HEK293 (cell line): ENCODE data around the gene PROM2.

ENCODE experiments used
- CTCF ChIA-PET: fragments of 350-600 bp; formaldehyde crosslinking; extraction: SDS; loops from one replicate; lab custom pipeline; 2021; ENCODE audit warnings: antibody characterized with exemption; lab: Yijun Ruan, JAX
- POLR2A ChIA-PET: fragments of 300-600 bp; formaldehyde crosslinking; extraction: SDS; loops from one replicate; lab custom pipeline; 2020; ENCODE audit warnings: antibody characterized with exemption, inconsistent platforms; lab: Yijun Ruan, JAX
- H3K27ac ChIP-seq: fragments of 200-500 bp; sonication (Bioruptor generic); 2 replicates; pipeline ENCODE4 v1.5.1; 2014; ENCODE audit warnings: low read depth, low read length, control low read depth, inconsistent platforms; ENCODE audit errors: extremely low read depth
- H3K36me3 ChIP-seq, 2 experiments: fragments of 200-500 bp in 1 of 2; sonication (Bioruptor generic) in 1 of 2; 1 replicate in 1 of 2; 2 replicates in 1 of 2; pipeline ENCODE4 v1.5.1; 2014 to 2017; ENCODE audit warnings: inconsistent platforms in 2 of 2, low read length in 2 of 2; ENCODE audit not compliant: control insufficient read depth in 2 of 2, insufficient read depth in 1 of 2
- H3K4me1 ChIP-seq: fragments of 200-500 bp; sonication (Bioruptor generic); 2 replicates; pipeline ENCODE4 v1.5.1; 2014; ENCODE audit warnings: mild to moderate bottlenecking, low read length, inconsistent platforms; ENCODE audit not compliant: control insufficient read depth, insufficient read depth
- H3K4me3 ChIP-seq: 2 replicates; pipeline ENCODE4 v1.5.1; 2011; ENCODE audit warnings: low read depth, mild to moderate bottlenecking, control low read depth, low read length, moderate library complexity
- H3K9me3 ChIP-seq: fragments of 200-500 bp; sonication (Bioruptor generic); 2 replicates; pipeline ENCODE4 v1.5.1; 2014; ENCODE audit warnings: low read depth, low read length, inconsistent platforms; ENCODE audit not compliant: control insufficient read depth, insufficient read depth
- ATF2 ChIP-seq: fragments of 450-650 bp; formaldehyde crosslinking; IDR thresholded peaks from 2 replicates; pipeline ENCODE4 v1.5.1; 2016; ENCODE audit warnings: missing biosample characterization, missing genetic modification characterization, low read depth
- GFI1B ChIP-seq: fragments of 450-650 bp; formaldehyde crosslinking; IDR thresholded peaks from 2 replicates; pipeline ENCODE4 v1.5.1; 2016; ENCODE audit warnings: missing biosample characterization, missing genetic modification characterization
- INSM2 ChIP-seq: fragments of 450-650 bp; formaldehyde crosslinking; IDR thresholded peaks from 2 replicates; pipeline ENCODE4 v1.5.1; 2016; ENCODE audit warnings: missing biosample characterization, missing genetic modification characterization
- MYNN ChIP-seq: fragments of 450-650 bp; formaldehyde crosslinking; IDR thresholded peaks from 2 replicates; pipeline ENCODE4 v1.5.1; 2016; ENCODE audit warnings: missing biosample characterization, missing genetic modification characterization, borderline replicate concordance
- YY1 ChIP-seq: fragments of 450-650 bp; formaldehyde crosslinking; IDR thresholded peaks from 2 replicates; pipeline ENCODE4 v1.5.1; 2018; ENCODE audit warnings: missing biosample characterization, missing genetic modification characterization
- ZEB2 ChIP-seq: fragments of 450-650 bp; formaldehyde crosslinking; IDR thresholded peaks from 2 replicates; pipeline ENCODE4 v1.5.1; 2016; ENCODE audit warnings: missing biosample characterization, missing genetic modification characterization
- ZFP69B ChIP-seq: fragments of 450-650 bp; formaldehyde crosslinking; IDR thresholded peaks from 2 replicates; pipeline ENCODE4 v1.5.1; 2016; ENCODE audit warnings: missing biosample characterization, missing genetic modification characterization
- ZNF138 ChIP-seq: fragments of 450-650 bp; formaldehyde crosslinking; IDR thresholded peaks from 2 replicates; pipeline ENCODE4 v1.5.1; 2016; ENCODE audit warnings: missing biosample characterization, missing genetic modification characterization, borderline replicate concordance
- ZNF16 ChIP-seq: fragments of 450-650 bp; formaldehyde crosslinking; IDR thresholded peaks from 2 replicates; pipeline ENCODE4 v1.5.1; 2016; ENCODE audit warnings: low read depth, missing biosample characterization, missing genetic modification characterization
- ZNF175 ChIP-seq: fragments of 450-650 bp; formaldehyde crosslinking; IDR thresholded peaks from 2 replicates; pipeline ENCODE4 v1.5.1; 2016; ENCODE audit warnings: missing biosample characterization, missing genetic modification characterization
- ZNF2 ChIP-seq: fragments of 450-650 bp; formaldehyde crosslinking; IDR thresholded peaks from 2 replicates; pipeline ENCODE4 v1.5.1; 2016; ENCODE audit warnings: missing biosample characterization, missing genetic modification characterization
- ZNF302 ChIP-seq: fragments of 450-650 bp; formaldehyde crosslinking; IDR thresholded peaks from 2 replicates; pipeline ENCODE4 v1.5.1; 2016; ENCODE audit warnings: missing biosample characterization, missing genetic modification characterization, low read depth
- ZNF311 ChIP-seq: fragments of 450-650 bp; formaldehyde crosslinking; IDR thresholded peaks from 2 replicates; pipeline ENCODE4 v1.5.1; 2017; ENCODE audit warnings: missing biosample characterization, missing genetic modification characterization, borderline replicate concordance
- ZNF324 ChIP-seq: fragments of 450-650 bp; formaldehyde crosslinking; IDR thresholded peaks from 2 replicates; pipeline ENCODE4 v1.5.1; 2016; ENCODE audit warnings: missing biosample characterization, missing genetic modification characterization
- ZNF426 ChIP-seq: fragments of 450-650 bp; formaldehyde crosslinking; IDR thresholded peaks from 2 replicates; pipeline ENCODE4 v1.5.1; 2017; ENCODE audit warnings: missing biosample characterization, missing genetic modification characterization, mild to moderate bottlenecking, inconsistent platforms, moderate library complexity
- ZNF548 ChIP-seq: fragments of 450-650 bp; formaldehyde crosslinking; IDR thresholded peaks from 2 replicates; pipeline ENCODE4 v1.5.1; 2016; ENCODE audit warnings: missing biosample characterization, missing genetic modification characterization
- ZNF677 ChIP-seq: fragments of 450-650 bp; IDR thresholded peaks from 2 replicates; pipeline ENCODE4 v1.5.0; 2018; ENCODE audit warnings: missing biosample characterization, mild to moderate bottlenecking, missing genetic modification characterization, moderate library complexity
- ZNF747 ChIP-seq: fragments of 450-650 bp; formaldehyde crosslinking; IDR thresholded peaks from 2 replicates; pipeline ENCODE4 v1.5.1; 2016; ENCODE audit warnings: missing biosample characterization, missing genetic modification characterization
- ZNF791 ChIP-seq: fragments of 450-650 bp; formaldehyde crosslinking; IDR thresholded peaks from 2 replicates; pipeline ENCODE4 v1.5.1; 2016; ENCODE audit warnings: missing biosample characterization, missing genetic modification characterization
- ZSCAN30 ChIP-seq: fragments of 450-650 bp; IDR thresholded peaks from 2 replicates; pipeline ENCODE4 v1.5.1; 2018; ENCODE audit warnings: missing biosample characterization, mild to moderate bottlenecking, missing genetic modification characterization, moderate library complexity
- TF ChIP-seq, protein P1 (sequence below): fragments of 450-650 bp; formaldehyde crosslinking; IDR thresholded peaks from 2 replicates; pipeline ENCODE4 v1.5.1; 2017; ENCODE audit warnings: missing biosample characterization, missing genetic modification characterization
- TF ChIP-seq, protein P2 (sequence below): fragments of 450-650 bp; formaldehyde crosslinking; IDR thresholded peaks from 2 replicates; pipeline ENCODE4 v1.5.1; 2016; ENCODE audit warnings: missing biosample characterization, missing genetic modification characterization
- TF ChIP-seq, protein P3 (sequence below): fragments of 450-650 bp; formaldehyde crosslinking; IDR thresholded peaks from 2 replicates; pipeline ENCODE4 v1.5.1; 2016; ENCODE audit warnings: missing biosample characterization, missing genetic modification characterization

PROM2 gene

GRCh38 chr2:95265182-95265581 lies 9.1 kb upstream of the PROM2 start:
- TF ChIP-seq YY1 (tag by site-specific recombination), result no peak
- no peak for TF ChIP-seq ZNF2 (tag by site-specific recombination)
- TF ChIP-seq ZNF791, result no peak
- TF ChIP-seq, protein P1, sequence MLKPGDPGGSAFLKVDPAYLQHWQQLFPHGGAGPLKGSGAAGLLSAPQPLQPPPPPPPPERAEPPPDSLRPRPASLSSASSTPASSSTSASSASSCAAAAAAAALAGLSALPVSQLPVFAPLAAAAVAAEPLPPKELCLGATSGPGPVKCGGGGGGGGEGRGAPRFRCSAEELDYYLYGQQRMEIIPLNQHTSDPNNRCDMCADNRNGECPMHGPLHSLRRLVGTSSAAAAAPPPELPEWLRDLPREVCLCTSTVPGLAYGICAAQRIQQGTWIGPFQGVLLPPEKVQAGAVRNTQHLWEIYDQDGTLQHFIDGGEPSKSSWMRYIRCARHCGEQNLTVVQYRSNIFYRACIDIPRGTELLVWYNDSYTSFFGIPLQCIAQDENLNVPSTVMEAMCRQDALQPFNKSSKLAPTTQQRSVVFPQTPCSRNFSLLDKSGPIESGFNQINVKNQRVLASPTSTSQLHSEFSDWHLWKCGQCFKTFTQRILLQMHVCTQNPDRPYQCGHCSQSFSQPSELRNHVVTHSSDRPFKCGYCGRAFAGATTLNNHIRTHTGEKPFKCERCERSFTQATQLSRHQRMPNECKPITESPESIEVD, result no peak
- TF ChIP-seq ZNF311 (tag by site-specific recombination), result no peak
- TF ChIP-seq ATF2, result no peak
- TF ChIP-seq ZNF677 (tag by site-specific recombination), result no peak
- TF ChIP-seq ZNF747 (tag by site-specific recombination), result no peak
- no peak for TF ChIP-seq INSM2 (tag by site-specific recombination)
- TF ChIP-seq, protein P2, sequence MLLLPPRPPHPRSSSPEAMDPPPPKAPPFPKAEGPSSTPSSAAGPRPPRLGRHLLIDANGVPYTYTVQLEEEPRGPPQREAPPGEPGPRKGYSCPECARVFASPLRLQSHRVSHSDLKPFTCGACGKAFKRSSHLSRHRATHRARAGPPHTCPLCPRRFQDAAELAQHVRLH, result no peak
- TF ChIP-seq GFI1B (tag by site-specific recombination), result no peak
- Histone ChIP-seq H3K4me1 (no peaks in the 10 kb centered on the region), H3K9me3 (no peaks in the 10 kb centered on the region), H3K36me3 (no peaks in the 10 kb centered on the region), H3K27ac (no peak overlapping the region), H3K4me3 (no peak overlapping the region)
- ChIA-PET CTCF (no interaction called here), POLR2A (no interaction called here)

DNA sequence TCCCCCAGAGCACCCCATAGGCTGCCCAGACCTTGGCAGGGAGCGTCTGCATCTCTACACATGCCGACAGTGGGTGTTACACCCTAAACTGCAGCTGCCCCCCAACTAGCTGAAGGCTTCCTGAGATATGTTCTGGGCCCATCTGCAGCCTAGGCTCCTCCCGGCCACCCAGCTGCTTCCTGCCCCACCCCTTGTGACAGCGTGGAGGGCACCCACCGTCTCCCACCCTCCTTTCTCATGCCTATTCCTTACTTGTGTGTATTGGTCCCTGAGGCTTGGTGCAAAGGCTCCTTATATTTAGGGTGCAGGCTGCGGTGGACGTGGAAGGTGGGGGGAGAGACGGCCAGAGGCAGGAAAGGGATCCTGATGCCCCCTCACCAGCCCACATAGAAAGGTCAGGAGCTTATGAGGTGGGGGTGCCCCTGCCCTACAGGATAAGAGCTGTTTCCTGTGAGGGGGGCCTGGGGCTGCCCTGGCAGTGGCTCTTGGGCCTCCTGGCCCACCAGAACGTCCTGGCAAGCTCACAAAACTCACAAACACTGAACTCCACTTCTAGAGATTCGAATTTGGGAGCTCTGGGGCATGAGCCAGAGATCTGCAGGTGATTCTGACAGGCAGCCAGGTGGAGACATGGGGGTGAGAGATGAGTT lies 7.3 kb upstream of the PROM2 start:
- no peak overlapping the region for H3K27ac ChIP-seq
- TF ChIP-seq ZNF16 (tag by site-specific recombination) (no peak), ZNF324 (tag by site-specific recombination) (no peak), ZNF548 (tag by site-specific recombination) (no peak), ZSCAN30 (tag by site-specific recombination) (no peak), ZNF302 (tag by site-specific recombination) (no peak)
- TF ChIP-seq, all 188 proteins: peak for 0
- Histone ChIP-seq H3K36me3 (no peaks in the 10 kb centered on the region), H3K4me3 (no peak overlapping the region), H3K9me3 (no peaks in the 10 kb centered on the region), H3K4me1 (no peaks in the 10 kb centered on the region)
- POLR2A ChIA-PET, result no interaction called here
- CTCF ChIA-PET, result interaction anchor here (1.7 kb wide), 1 partner anchor 36 kb away, joined by 3 read pairs; no protein-coding TSS in a partner anchor

- Histone ChIP-seq H3K27ac (no peak overlapping the region), H3K4me1 (no peaks in the 10 kb centered on the region)
- ChIA-PET CTCF (interaction anchor here (1.7 kb wide), 1 partner anchor 36 kb away, joined by 3 read pairs; no protein-coding TSS in a partner anchor), POLR2A (no interaction called here)
- TF ChIP-seq, protein P3, sequence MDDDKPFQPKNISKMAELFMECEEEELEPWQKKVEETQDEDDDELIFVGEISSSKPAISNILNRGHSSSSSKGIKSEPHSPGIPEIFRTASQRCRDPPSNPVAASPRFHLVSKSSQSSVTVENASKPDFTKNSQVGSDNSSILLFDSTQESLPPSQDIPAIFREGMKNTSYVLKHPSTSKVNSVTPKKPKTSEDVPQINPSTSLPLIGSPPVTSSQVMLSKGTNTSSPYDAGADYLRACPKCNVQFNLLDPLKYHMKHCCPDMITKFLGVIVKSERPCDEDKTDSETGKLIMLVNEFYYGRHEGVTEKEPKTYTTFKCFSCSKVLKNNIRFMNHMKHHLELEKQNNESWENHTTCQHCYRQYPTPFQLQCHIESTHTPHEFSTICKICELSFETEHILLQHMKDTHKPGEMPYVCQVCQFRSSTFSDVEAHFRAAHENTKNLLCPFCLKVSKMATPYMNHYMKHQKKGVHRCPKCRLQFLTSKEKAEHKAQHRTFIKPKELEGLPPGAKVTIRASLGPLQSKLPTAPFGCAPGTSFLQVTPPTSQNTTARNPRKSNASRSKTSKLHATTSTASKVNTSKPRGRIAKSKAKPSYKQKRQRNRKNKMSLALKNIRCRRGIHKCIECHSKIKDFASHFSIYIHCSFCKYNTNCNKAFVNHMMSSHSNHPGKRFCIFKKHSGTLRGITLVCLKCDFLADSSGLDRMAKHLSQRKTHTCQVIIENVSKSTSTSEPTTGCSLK (tag by site-specific recombination), result no peak
- TF ChIP-seq ZEB2, result no peak
- TF ChIP-seq MYNN (tag by site-specific recombination), result no peak
- no peak for TF ChIP-seq ZNF138
- no peak for TF ChIP-seq ZFP69B (tag by site-specific recombination)
- TF ChIP-seq ZNF426 (tag by site-specific recombination), result no peak
- TF ChIP-seq ZNF175, result no peak
- TF ChIP-seq, all 188 proteins: peak for 0
- H3K4me3 ChIP-seq, result no peak overlapping the region
- H3K36me3 ChIP-seq, result no peaks in the 10 kb centered on the region
- H3K9me3 ChIP-seq, result no peaks in the 10 kb centered on the region
Observed at GRCh38 chr2:95267458-95268210, 6.6 kb upstream of the PROM2 start.
